Fibroblast of villous mesenchyme (primary cell): ENCODE results near the gene METTL15. TPM values are rescaled to one million over a fixed set of nuclear protein-coding genes. Genes with fewer than 3 reads are reported as not detected.

Experiments
- DNase-seq: peaks from one replicate; pipeline ENCODE4 v3.0.0-alpha.2; 2010; ENCODE audit warnings: low read depth
- H3K4me3 ChIP-seq: 2 replicates; pipeline ENCODE4 v1.5.1; 2011; ENCODE audit warnings: low read depth, mild to moderate bottlenecking, low read length
- total RNA-seq: library from RNA; depleted of rRNA; stranded (reverse); fragments of >200 nt; gene quantifications from 2 replicates; pipeline ENCODE4 v1.2.3, GENCODE V29; 2012
- TF ChIP-seq, protein P1 (sequence below): IDR thresholded peaks from 2 replicates; pipeline ENCODE4 v1.5.1; 2012; ENCODE audit warnings: low read depth, mild to moderate bottlenecking, low read length; ENCODE audit not compliant: insufficient read depth

METTL15 gene
- total RNA-seq, 1 donor, result 28.1 TPM

DNA sequence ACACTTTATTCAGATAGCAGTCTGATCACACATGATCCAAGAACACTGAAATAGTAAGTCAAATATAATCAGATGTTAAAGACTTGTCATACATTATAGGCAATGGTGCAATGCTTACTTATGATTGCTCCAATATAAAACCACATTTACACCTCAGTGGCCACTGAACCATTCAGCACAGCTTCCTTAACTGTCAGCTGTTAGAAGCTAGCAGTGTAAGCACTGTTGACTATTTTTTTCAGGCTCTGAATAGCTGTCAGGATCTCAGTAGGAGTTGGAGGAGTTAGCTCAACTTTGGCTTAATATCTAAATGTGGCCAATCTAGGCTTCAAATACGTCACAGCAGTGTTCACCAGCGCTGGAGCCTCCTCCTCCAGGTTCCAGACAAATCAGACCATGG, 36.6 kb downstream of the METTL15 start:
- peak; percentile 7 for DNase-seq

DNA sequence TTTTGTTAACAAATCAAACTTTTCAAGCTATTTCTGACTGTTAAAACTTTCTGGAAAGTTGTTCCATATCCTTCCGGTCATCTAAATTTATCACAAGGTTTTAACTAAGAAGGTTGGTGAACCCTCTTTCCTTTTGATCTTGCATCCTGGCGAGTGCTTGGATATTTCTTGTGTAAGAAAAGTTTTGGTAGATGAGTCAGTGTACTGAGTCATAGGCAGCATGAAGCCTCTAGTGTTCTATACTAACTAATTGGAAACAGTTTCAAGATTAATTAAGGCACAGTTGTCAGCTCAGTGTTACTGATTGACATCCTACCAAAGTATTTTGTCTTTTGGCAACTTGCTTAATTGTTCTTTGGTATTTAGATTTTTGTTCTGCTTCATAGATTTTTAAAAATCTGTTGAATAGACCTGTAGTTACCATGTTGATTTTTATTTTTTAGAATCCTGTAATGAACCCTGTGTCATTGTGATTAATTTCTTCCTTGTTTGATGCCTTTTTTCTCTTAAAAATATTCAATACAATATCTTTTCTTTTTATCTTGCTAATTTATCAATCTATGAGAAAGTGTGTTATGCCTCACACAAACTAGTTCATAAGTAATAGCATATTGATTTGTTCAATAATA, 38.0 kb downstream of the METTL15 start:
- no peak overlapping the region for H3K4me3 ChIP-seq
- TF ChIP-seq, protein P1, sequence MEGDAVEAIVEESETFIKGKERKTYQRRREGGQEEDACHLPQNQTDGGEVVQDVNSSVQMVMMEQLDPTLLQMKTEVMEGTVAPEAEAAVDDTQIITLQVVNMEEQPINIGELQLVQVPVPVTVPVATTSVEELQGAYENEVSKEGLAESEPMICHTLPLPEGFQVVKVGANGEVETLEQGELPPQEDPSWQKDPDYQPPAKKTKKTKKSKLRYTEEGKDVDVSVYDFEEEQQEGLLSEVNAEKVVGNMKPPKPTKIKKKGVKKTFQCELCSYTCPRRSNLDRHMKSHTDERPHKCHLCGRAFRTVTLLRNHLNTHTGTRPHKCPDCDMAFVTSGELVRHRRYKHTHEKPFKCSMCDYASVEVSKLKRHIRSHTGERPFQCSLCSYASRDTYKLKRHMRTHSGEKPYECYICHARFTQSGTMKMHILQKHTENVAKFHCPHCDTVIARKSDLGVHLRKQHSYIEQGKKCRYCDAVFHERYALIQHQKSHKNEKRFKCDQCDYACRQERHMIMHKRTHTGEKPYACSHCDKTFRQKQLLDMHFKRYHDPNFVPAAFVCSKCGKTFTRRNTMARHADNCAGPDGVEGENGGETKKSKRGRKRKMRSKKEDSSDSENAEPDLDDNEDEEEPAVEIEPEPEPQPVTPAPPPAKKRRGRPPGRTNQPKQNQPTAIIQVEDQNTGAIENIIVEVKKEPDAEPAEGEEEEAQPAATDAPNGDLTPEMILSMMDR, result no peak
- peak; percentile 91 for DNase-seq

More for the DNA sequence above, 36.6 kb downstream of the METTL15 start:
- H3K4me3 ChIP-seq, result no peak overlapping the region
- TF ChIP-seq, protein P1, result no peak

DNA sequence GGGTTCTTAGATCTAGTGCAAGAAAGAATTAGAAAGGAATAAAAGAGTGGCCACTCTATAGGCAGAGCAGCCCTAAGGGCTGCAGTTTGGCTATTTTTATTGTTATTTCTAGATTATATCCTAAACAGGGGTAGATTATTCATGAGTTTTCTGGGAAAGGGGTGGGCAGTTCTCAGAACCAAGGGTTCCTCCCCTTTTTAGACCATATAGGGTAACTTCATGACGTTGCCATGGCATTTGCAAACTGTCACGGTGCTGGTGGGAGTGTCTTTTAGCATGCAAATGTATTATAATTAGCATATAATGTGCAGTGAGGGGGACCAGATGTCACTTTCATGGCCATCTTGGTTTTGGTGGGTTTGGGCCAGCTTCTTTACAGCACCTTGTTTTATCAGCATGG, 44.6 kb downstream of the METTL15 start:
- TF ChIP-seq, protein P1, result no peak
- no peak for DNase-seq
- H3K4me3 ChIP-seq, result no peak overlapping the region

DNA sequence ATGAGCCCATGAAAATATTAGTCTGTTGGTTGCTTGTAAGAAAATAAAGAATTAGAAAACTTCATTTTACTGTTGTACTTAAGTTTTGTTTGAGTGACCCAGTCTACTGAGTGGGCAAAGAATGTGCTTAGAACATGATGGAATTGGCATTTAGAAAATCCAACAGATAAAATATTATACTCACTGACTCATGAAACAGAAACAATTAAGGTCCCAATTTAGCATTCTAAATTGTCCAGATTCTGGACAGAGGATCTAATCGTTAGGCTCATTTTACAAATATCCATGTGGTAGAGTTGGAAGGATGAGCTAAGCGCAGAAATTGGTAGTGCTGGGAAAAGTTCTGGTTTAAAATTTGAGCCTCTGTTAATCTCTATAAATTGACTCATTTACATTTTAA, 45.4 kb downstream of the METTL15 start:
- TF ChIP-seq, protein P1, result no peak
- DNase-seq, result no peak

DNA sequence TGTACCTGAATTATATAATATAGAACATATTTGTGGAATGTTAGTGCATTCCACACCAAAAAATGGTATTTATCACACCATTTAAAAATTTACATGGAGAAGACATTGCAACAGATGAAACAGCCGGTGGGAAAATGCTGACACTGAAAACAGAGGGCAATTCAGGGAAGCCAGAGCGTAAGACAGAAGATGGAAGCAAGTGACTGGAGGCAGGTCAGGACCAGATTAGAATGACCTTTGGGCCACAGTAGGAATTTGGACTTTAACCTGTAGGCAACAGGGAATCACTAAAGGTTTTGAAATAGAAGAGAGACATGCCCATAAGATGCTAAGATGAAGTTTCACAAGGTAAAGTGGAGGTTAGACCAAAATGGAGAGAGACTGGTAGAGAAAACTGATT, 60.5 kb downstream of the METTL15 start:
- TF ChIP-seq, protein P1, result no peak
- DNase-seq, result no peak

More for the DNA sequence above, 45.4 kb downstream of the METTL15 start:
- H3K4me3 ChIP-seq, result no peak overlapping the region

DNA sequence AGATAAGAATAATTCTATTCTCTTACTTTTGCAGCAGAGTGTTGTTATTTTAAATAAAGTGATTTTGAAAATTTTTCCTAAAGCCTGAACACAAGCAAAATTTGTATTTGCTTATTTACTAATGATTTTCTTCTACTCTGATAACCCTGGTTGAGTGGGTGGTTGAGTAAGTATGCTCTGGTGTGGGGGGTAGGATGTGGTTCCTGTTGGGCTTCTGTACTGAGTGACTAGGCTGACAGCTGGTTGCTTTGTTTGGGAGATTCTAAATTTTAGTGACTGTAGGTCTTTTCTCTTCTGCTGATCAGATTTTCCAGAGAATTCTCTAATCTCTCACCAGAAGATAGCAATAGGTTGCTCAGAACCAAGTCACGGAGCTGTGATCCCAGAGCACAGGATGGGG, 61.6 kb downstream of the METTL15 start:
- TF ChIP-seq, protein P1, result no peak
- no peak overlapping the region for H3K4me3 ChIP-seq
- no peak for DNase-seq

More for the DNA sequence above, 60.5 kb downstream of the METTL15 start:
- H3K4me3 ChIP-seq, result no peak overlapping the region

DNA sequence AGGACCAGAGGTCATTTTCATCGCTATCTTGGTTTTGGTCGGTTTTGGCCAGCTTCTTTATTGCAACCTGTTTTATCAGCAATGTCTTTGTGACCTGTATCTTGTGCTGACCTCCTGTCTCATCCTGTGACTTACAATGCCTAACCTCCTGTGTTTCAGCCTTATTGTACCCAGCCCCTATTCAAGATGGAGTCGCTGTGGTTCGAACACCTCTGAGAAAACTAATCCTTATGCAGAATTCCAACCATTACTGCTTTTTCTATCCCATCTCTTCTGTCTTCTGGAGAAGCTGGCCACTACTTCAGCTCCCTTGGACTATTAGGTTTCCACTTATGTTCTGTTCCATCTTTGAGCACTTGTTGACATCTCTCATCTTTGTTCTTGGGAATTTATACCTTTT, 62.6 kb downstream of the METTL15 start:
- TF ChIP-seq, protein P1, result no peak
- DNase-seq, result no peak

More for the DNA sequence above, 62.6 kb downstream of the METTL15 start:
- H3K4me3 ChIP-seq, result no peak overlapping the region
